WI38 (cell line): ENCODE measurements around the gene CEMIP.

Source experiments
- H3K4me3 ChIP-seq: 2 replicates; pipeline ENCODE4 v1.5.1; 2011; ENCODE audit warnings: low read depth, mild to moderate bottlenecking, control low read depth, low read length
- CTCF ChIP-seq: IDR thresholded peaks from 2 replicates; pipeline ENCODE4 v1.5.1; 2012; ENCODE audit warnings: low read depth, mild to moderate bottlenecking, control low read depth, low read length

Gene CEMIP

GRCh38 chr15:80736560-80736959 lies 42.6 kb upstream of the CEMIP start:
- TF ChIP-seq CTCF, result no peak
- no peak overlapping the region for H3K4me3 ChIP-seq

GRCh38 chr15:80739919-80740318 lies 39.3 kb upstream of the CEMIP start:
- no peak overlapping the region for H3K4me3 ChIP-seq
- no peak for TF ChIP-seq CTCF

GRCh38 chr15:80742081-80742480 lies 37.1 kb upstream of the CEMIP start:
- TF ChIP-seq CTCF, result no peak
- H3K4me3 ChIP-seq, result no peak overlapping the region

GRCh38 chr15:80743189-80743833 lies 35.9 kb upstream of the CEMIP start:
- no peak overlapping the region for H3K4me3 ChIP-seq
- TF ChIP-seq CTCF, result no peak

- TF ChIP-seq CTCF, result no peak
- no peak overlapping the region for H3K4me3 ChIP-seq
Measured at GRCh38 chr15:80744415-80744814, 34.8 kb upstream of the CEMIP start.

- no peak for TF ChIP-seq CTCF
Measured at GRCh38 chr15:80744826-80745225, 34.3 kb upstream of the CEMIP start.

GRCh38 chr15:80745888-80746287 lies 33.3 kb upstream of the CEMIP start:
- TF ChIP-seq CTCF, result no peak
- H3K4me3 ChIP-seq, result no peak overlapping the region

More at GRCh38 chr15:80744826-80745225, 34.3 kb upstream of the CEMIP start:
- H3K4me3 ChIP-seq, result no peak overlapping the region
